ENCODE measurements around the gene PAQR5.

GRCh38 chr15:69452692-69453521 lies 154.2 kb downstream of the PAQR5 start, which contains the start of gene RPLP1:
- TF ChIP-seq POLR2A (IDR thresholded peaks at IDR 0.05; ENCODE audit: low read depth, low read length) = peak; percentile 100
- peak; percentile 100 for TF ChIP-seq POLR2AphosphoS5 (IDR thresholded peaks at IDR 0.05; ENCODE audit: low read depth, low read length)
- peak; percentile 100 for TF ChIP-seq TAF1 (IDR thresholded peaks at IDR 0.05; ENCODE audit: borderline replicate concordance, low read depth, low read length)
